GM12892 (cell line): ENCODE data around the gene ZBTB46.

ENCODE experiments used
- POLR2A ChIP-seq: IDR thresholded peaks from 2 replicates; pipeline ENCODE4 v1.6.1; 2011; ENCODE audit warnings: low read depth, low read length, control low read depth
- POLR2AphosphoS5 ChIP-seq: IDR thresholded peaks from 2 replicates; pipeline ENCODE4 v1.6.1; 2011; ENCODE audit warnings: low read depth, low read length, control low read depth
- TAF1 ChIP-seq: IDR thresholded peaks from 2 replicates; pipeline ENCODE4 v1.6.1; 2011; ENCODE audit warnings: low read depth, mild to moderate bottlenecking, control low read depth, low read length, borderline replicate concordance

- TF ChIP-seq POLR2A (no peak), POLR2AphosphoS5 (no peak), TAF1 (no peak)
These were observed 91.7 kb downstream of the ZBTB46 start, which contains the start of gene SLC2A4RG for GRCh38 chr20:63739130-63740069.
